Astrocyte (in vitro differentiated cells and primary cell): Measurements from ENCODE around the gene PLSCR1. TPM values are rescaled to one million over a fixed set of nuclear protein-coding genes. Genes with fewer than 3 reads are reported as not detected.

Experiments used
- DNase-seq: peaks from one replicate; pipeline ENCODE4 v3.0.0-alpha.2; 2010; ENCODE audit warnings: low read depth
- FAIRE-seq: peaks from 2 replicates; lab custom pipeline; 2011; peaks lifted over from hg19 to GRCh38; lab: Jason Lieb, UNC
- H2AFZ ChIP-seq: 2 replicates; pipeline ENCODE4 v1.6.0; 2012; ENCODE audit warnings: low read depth, low read length, inconsistent platforms
- H3K27ac ChIP-seq: 2 replicates; pipeline ENCODE4 v1.5.1; 2011; ENCODE audit warnings: low read depth, low read length, inconsistent platforms
- H3K27me3 ChIP-seq: 2 replicates; pipeline ENCODE4 v1.6.0; 2011; ENCODE audit warnings: low read length, inconsistent platforms; ENCODE audit not compliant: insufficient read depth
- H3K36me3 ChIP-seq: 2 replicates; pipeline ENCODE4 v1.5.1; 2011; ENCODE audit warnings: low read length, inconsistent platforms; ENCODE audit not compliant: insufficient read depth
- H3K4me1 ChIP-seq: 2 replicates; pipeline ENCODE4 v1.5.1; 2011; ENCODE audit warnings: low read length, inconsistent platforms; ENCODE audit not compliant: insufficient read depth
- H3K4me2 ChIP-seq: 2 replicates; pipeline ENCODE4 v1.6.0; 2012; ENCODE audit warnings: low read length, inconsistent platforms
- H3K4me3 ChIP-seq: 2 replicates; pipeline ENCODE4 v1.5.1; 2011; ENCODE audit warnings: low read depth, mild to moderate bottlenecking, low read length, inconsistent platforms; ENCODE audit not compliant: insufficient read depth
- H3K79me2 ChIP-seq: 2 replicates; pipeline ENCODE4 v1.6.0; 2012; ENCODE audit warnings: mild to moderate bottlenecking, low read length, inconsistent platforms; ENCODE audit not compliant: insufficient read depth
- H3K9ac ChIP-seq: 2 replicates; pipeline ENCODE4 v1.6.0; 2012; ENCODE audit warnings: mild to moderate bottlenecking, low read length, inconsistent platforms
- H3K9me3 ChIP-seq: 2 replicates; pipeline ENCODE4 v1.5.1; 2012; ENCODE audit warnings: low read depth, mild to moderate bottlenecking, low read length, inconsistent platforms; ENCODE audit not compliant: insufficient read depth
- H4K20me1 ChIP-seq: 2 replicates; pipeline ENCODE4 v1.6.0; 2012; ENCODE audit warnings: low read length, inconsistent platforms; ENCODE audit not compliant: insufficient read depth
- H3K27ac Mint-ChIP-seq: one replicate; pipeline ENCODE4 v1.8.0; 2021; ENCODE audit warnings: mild to moderate bottlenecking, mixed read lengths; ENCODE audit not compliant: unreplicated experiment
- H3K27me3 Mint-ChIP-seq: one replicate; pipeline ENCODE4 v1.8.0; 2021; ENCODE audit warnings: low read depth, mixed read lengths; ENCODE audit not compliant: unreplicated experiment
- H3K36me3 Mint-ChIP-seq: one replicate; pipeline ENCODE4 v1.8.0; 2021; ENCODE audit warnings: low read depth, mixed read lengths; ENCODE audit not compliant: unreplicated experiment
- H3K4me1 Mint-ChIP-seq: one replicate; pipeline ENCODE4 v1.8.0; 2021; ENCODE audit warnings: low read depth, mixed read lengths; ENCODE audit not compliant: unreplicated experiment
- H3K4me3 Mint-ChIP-seq: one replicate; pipeline ENCODE4 v1.8.0; 2021; ENCODE audit warnings: mild to moderate bottlenecking, moderate library complexity, mixed read lengths; ENCODE audit not compliant: unreplicated experiment
- H3K9me3 Mint-ChIP-seq: one replicate; pipeline ENCODE4 v1.8.0; 2021; ENCODE audit warnings: mild to moderate bottlenecking, mixed read lengths; ENCODE audit not compliant: unreplicated experiment
- CTCF ChIP-seq: IDR thresholded peaks from 2 replicates; pipeline ENCODE4 v1.5.1; 2011; ENCODE audit warnings: low read depth, mild to moderate bottlenecking, inconsistent platforms, low read length, moderate library complexity; ENCODE audit not compliant: insufficient read depth
- EZH2 ChIP-seq: IDR thresholded peaks from 2 replicates; pipeline ENCODE4 v1.6.1; 2012; ENCODE audit warnings: mild to moderate bottlenecking, low read length, inconsistent platforms; ENCODE audit not compliant: insufficient read depth
- total RNA-seq: library from RNA; stranded (reverse); gene quantifications from 2 replicates; pipeline ENCODE4 v1.2.1, GENCODE V29; 2021

PLSCR1 gene
- total RNA-seq, 1 donor from 2014 or later: 178 TPM

DNA sequence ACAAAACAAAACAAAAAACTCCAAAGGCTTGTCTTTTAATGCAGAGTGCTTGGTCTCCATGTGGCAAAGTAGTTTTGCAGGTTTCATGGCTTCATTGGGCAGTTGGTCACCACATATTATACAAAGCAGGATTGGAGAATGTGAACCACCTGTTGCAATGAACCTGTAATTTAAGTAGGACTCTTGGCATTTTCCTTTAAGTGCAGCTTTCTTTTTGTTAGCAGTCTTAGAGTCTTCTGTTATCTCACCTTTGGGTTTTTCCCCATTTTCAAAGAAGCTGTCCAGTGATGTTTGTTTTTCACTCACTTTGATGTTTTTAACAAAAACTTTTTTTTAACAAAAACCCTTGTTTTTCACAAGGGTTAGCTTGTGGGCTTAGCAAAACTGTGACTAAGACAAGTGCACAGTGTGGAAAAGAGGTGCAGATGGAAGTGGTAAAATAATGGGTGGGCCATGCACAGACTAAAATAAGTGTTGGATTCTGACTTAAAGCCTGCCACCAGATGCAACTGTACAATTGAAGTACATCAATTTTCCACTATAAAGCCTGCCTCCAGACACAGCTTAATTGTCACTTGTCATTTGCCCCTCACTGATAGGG lies 2.9 kb upstream of the PLSCR1 start:
- no peak overlapping the region for H3K27ac Mint-ChIP-seq
- Histone ChIP-seq H3K9ac (no peak overlapping the region), H4K20me1 (no peaks in the 10 kb centered on the region), H3K4me2 (no peak overlapping the region), H3K27me3 (no peaks in the 10 kb centered on the region), H3K27ac (no peak overlapping the region), H2AFZ (no peak overlapping the region), H3K36me3 (no peaks in the 10 kb centered on the region), H3K4me3 (no peak overlapping the region), H3K9me3 (no peaks in the 10 kb centered on the region), H3K4me1 (peaks cover 15% of the 10 kb centered on the region), H3K79me2 (peaks cover 15% of the 10 kb centered on the region)
- no peak overlapping the region for H3K4me3 Mint-ChIP-seq
- no peaks in the 10 kb centered on the region for H3K9me3 Mint-ChIP-seq
- FAIRE-seq (no peak), DNase-seq (no peak)
- peaks cover 20% of the 10 kb centered on the region for H3K4me1 Mint-ChIP-seq
- TF ChIP-seq CTCF (no peak), EZH2 (no peak)
- no peaks in the 10 kb centered on the region for H3K27me3 Mint-ChIP-seq
- H3K36me3 Mint-ChIP-seq: peaks cover 3% of the 10 kb centered on the region

DNA sequence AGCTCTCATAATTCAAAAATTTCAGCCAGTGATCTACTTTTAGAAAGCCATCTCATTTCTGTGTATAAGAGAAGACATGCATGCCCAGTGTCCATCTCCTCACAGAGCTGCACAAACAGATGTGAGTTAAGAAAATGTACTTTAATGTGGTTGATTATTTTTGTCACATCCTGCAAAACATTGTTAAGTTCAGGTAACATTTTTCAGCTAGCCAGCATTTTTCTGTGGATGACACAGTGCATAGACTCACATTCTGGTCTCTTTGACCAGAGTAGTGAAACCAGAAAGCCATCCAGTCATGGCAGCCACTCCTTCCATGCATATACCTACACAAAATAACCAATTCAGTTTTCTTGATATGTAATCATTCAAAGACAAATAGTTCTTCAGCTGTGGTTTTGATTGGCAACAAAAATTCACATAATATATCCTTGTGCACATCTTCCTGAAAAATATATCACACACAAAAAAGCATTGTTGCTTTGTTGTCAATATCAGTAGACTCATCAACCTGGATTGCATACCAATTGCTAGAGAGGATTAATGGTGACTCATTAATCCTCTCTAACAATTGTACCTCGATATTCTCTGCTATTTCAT lies 2.1 kb upstream of the PLSCR1 start:
- H2AFZ ChIP-seq: no peak overlapping the region
- Mint-ChIP-seq H3K4me1 (peaks cover 22% of the 10 kb centered on the region), H3K27ac (no peak overlapping the region), H3K27me3 (no peaks in the 10 kb centered on the region), H3K9me3 (no peaks in the 10 kb centered on the region), H3K4me3 (no peak overlapping the region), H3K36me3 (peaks cover 7% of the 10 kb centered on the region)
- H3K36me3 ChIP-seq: no peaks in the 10 kb centered on the region
- peaks cover 3% of the 10 kb centered on the region for H4K20me1 ChIP-seq
- H3K79me2 ChIP-seq: peaks cover 23% of the 10 kb centered on the region
- no peak for FAIRE-seq
- H3K4me1 ChIP-seq: peaks cover 13% of the 10 kb centered on the region
- TF ChIP-seq CTCF (no peak), EZH2 (no peak)
- H3K4me2 ChIP-seq: no peak overlapping the region
- H3K4me3 ChIP-seq: no peak overlapping the region
- no peak for DNase-seq
- no peak overlapping the region for H3K9ac ChIP-seq
- H3K27ac ChIP-seq: no peak overlapping the region
- no peaks in the 10 kb centered on the region for H3K27me3 ChIP-seq
- H3K9me3 ChIP-seq: no peaks in the 10 kb centered on the region
